Heart right ventricle (tissue), 16 donors: Measurements from ENCODE around the gene ATP13A4. TPM values are rescaled to one million over a fixed set of nuclear protein-coding genes. Genes with fewer than 3 reads are reported as not detected.

Experiments used
- ATAC-seq, 8 donors: fragments of 200-7000 bp; cut with Tn5 transposase; one replicate each; pipeline ENCODE4 v1.9.1; 2020; ENCODE audit warnings: mild to moderate bottlenecking in 8 of 8, moderate library complexity in 8 of 8, moderate number of reproducible peaks in 1 of 8
- DNase-seq, 2 donors: peaks; one replicate each; pipeline ENCODE4 v3.0.0-alpha.2; 2020
- H3K27ac ChIP-seq, 10 donors: fragments of 200-600 bp; sonication (generic) in 2 of 10; one replicate each; pipeline versions ENCODE4 v1.5.0 to v1.8.0; 2020 to 2022; ENCODE audit warnings: mild to moderate bottlenecking in 3 of 10
- H3K27me3 ChIP-seq, 7 donors: fragments of 200-600 bp; one replicate each; pipeline ENCODE4 v1.8.0; 2021 to 2022; ENCODE audit warnings: mild to moderate bottlenecking in 2 of 7
- H3K36me3 ChIP-seq, 9 donors: fragments of 200-600 bp; sonication (generic) in 1 of 9; one replicate each; pipeline versions ENCODE4 v1.5.0 to v1.8.0; 2020 to 2022; ENCODE audit warnings: mild to moderate bottlenecking in 2 of 9
- H3K4me1 ChIP-seq, 9 donors: fragments of 200-600 bp; sonication (generic) in 1 of 9; one replicate each; pipeline versions ENCODE4 v1.5.0 to v1.8.0; 2020 to 2022; ENCODE audit warnings: mild to moderate bottlenecking in 4 of 9
- H3K4me3 ChIP-seq, 10 donors: fragments of 200-600 bp; sonication (generic) in 2 of 10; one replicate each; pipeline versions ENCODE4 v1.5.0 to v1.8.0; 2020 to 2022; ENCODE audit warnings: mild to moderate bottlenecking in 7 of 10, moderate library complexity in 2 of 10
- H3K9me3 ChIP-seq, 11 donors: fragments of 200-600 bp in 10 of 11; sonication (generic) in 2 of 11; one replicate each; pipeline versions ENCODE4 v1.5.0 to v1.8.0; 2013 to 2022; ENCODE audit warnings: mild to moderate bottlenecking in 2 of 11, control low read depth in 1 of 11, moderate library complexity in 1 of 11
- whole genome bisulfite sequencing, 2 donors: extraction: QIAGEN DNeasy Blood & Tissue Kit; methylation state at CpG; one replicate each; pipeline ENCODE4 v1.1.7; 2013; ENCODE audit warnings: inconsistent platforms in 1 of 2; 5-methylcytosine and 5-hydroxymethylcytosine counted together
- intact Hi-C, 10 donors: fragments of 100-400 bp; cut with DNase I; formaldehyde crosslinking; loops; one replicate each; pipeline versions ENCODE4 v1.11.1 to v1.14.2; 2022
- long read RNA-seq, 3 donors: library from polyadenylated mRNA; unstranded; transcript quantifications; one replicate each; pipeline ENCODE4 v2.0.0, GENCODE V29; 2020 to 2021
- polyA plus RNA-seq, 2 donors: library from polyadenylated mRNA; stranded (reverse); fragments of 200-250 nt; gene quantifications; one replicate each; pipeline ENCODE4 v1.2.3, GENCODE V29; 2013
- total RNA-seq, 10 donors: library from RNA; stranded (reverse); fragmentation: NEBNext Ultra II Directional in 3 of 10; extraction: Animal tissue kit (Norgen Biotek cat#: 25700) in 3 of 10; gene quantifications; one replicate each; pipeline versions ENCODE4 v1.2.1 to v1.2.4, GENCODE V29; 2021 to 2023
- TF ChIP-seq, protein P1 (sequence below), 9 donors: fragments of 200-600 bp; sonication (generic) in 2 of 9; IDR thresholded peaks; one replicate each; pipeline versions ENCODE4 v1.5.0 to v1.8.0; 2021 to 2022; ENCODE audit warnings: antibody characterized with exemption in 9 of 9, mild to moderate bottlenecking in 5 of 9, moderate library complexity in 1 of 9
- donor health status: Arrhythmogenic right ventricular cardiomyopathy.
- donor health status: ischemic (EF 13 %, LVEDD 7.1; RV severe dilation, severe dysfunction).
- donor health status: healthy with polysubstance abuse.
- donor health status: DM: no; HTN: yes; CAD: no.
- donor health status: DM: no; HTN: no; CAD: no.
- donor health status: ischemic (EF 25% LVEDD 6.9; RV normal size, moderate dysfunction).
- donor health status: ischemic (EF 25% LVEDD 5.7; RV mildly dilated, moderate dysfunction).
- donor health status: healthy.
- donor health status: DM: yes; HTN: yes; CAD: no.
- donor health status: Ischemic cardiomyopathy.
- donor health status: ischemic (EF 35%, LVEDD 5.7; RV mildly dilated, moderate dysfunction).
- donor health status: nonischemic (EF 11% LVEDD 7.7; RV severe dilation, severe dysfunction).
- donor health status: DM: yes; HTN: yes; CAD: no.
- donor health status: PGD.
- donor health status: ischemic (EF 29% LVEDD 5.4; RV normal size, mild dysfunction).
- donor health status: nonischemic (EF 23%, LVEDD 6.1; RV moderate dilation, normal function).

The ATP13A4 gene, protein sequence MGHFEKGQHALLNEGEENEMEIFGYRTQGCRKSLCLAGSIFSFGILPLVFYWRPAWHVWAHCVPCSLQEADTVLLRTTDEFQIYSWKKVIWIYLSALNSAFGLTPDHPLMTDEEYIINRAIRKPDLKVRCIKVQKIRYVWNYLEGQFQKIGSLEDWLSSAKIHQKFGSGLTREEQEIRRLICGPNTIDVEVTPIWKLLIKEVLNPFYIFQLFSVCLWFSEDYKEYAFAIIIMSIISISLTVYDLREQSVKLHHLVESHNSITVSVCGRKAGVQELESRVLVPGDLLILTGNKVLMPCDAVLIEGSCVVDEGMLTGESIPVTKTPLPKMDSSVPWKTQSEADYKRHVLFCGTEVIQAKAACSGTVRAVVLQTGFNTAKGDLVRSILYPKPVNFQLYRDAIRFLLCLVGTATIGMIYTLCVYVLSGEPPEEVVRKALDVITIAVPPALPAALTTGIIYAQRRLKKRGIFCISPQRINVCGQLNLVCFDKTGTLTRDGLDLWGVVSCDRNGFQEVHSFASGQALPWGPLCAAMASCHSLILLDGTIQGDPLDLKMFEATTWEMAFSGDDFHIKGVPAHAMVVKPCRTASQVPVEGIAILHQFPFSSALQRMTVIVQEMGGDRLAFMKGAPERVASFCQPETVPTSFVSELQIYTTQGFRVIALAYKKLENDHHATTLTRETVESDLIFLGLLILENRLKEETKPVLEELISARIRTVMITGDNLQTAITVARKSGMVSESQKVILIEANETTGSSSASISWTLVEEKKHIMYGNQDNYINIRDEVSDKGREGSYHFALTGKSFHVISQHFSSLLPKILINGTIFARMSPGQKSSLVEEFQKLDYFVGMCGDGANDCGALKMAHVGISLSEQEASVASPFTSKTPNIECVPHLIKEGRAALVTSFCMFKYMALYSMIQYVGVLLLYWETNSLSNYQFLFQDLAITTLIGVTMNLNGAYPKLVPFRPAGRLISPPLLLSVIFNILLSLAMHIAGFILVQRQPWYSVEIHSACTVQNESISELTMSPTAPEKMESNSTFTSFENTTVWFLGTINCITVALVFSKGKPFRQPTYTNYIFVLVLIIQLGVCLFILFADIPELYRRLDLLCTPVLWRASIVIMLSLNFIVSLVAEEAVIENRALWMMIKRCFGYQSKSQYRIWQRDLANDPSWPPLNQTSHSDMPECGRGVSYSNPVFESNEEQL
- total RNA-seq = under 1 TPM in 8 of 10 donors, not detected in 2; 0.08 to 0.52 (median 0.24) TPM
- under 1 TPM; 0.01 to 0.15 TPM for polyA plus RNA-seq
- long read RNA-seq, donor 1, partial matches to known transcripts = 0 of 1 reads
- long read RNA-seq, donor 1, other reads (novel, unspliced or antisense) = 1 of 1 reads
- long read RNA-seq, donor 2 = 0 reads
- long read RNA-seq, donor 3 = 0 reads

DNA sequence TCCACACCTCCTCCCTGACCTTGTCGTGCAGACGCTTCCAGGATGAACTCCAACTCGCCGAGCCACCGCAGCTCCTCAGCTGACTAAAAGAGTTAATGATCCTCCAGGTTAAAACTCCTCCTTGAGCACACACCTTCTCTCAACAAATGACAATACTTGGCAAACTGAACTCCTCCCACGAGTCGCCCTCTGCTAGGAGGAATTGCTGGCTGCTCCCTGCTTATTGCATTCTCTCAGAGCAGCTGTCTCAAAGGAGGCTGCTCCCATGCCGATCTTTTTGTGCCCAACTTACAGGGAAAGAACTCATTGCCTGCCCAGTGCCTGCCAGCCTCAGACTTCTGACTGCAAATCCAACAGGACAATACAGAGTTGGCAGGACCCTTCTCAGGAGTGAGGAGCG lies at the start of gene ATP13A4:
TSS of gene ATP13A4 (minus strand) at position 85 of the 400 bp plus-strand sequence. CDS start 96 bp downstream, outside the sequence.
- H3K4me1 ChIP-seq = no peaks in the 10 kb centered on the region
- peak in 1 of 8 donors; percentile 10 for ATAC-seq
- no peak for DNase-seq
- no peaks in the 10 kb centered on the region for H3K36me3 ChIP-seq
- H3K4me3 ChIP-seq = no peak within 1 kb of the TSS
- H3K27me3 ChIP-seq = no peaks in the 10 kb centered on the region
- 62 to 63% methylated on average over 9 of the region's 9 CpGs for WGBS, 2 donors
- TF ChIP-seq, protein P1, sequence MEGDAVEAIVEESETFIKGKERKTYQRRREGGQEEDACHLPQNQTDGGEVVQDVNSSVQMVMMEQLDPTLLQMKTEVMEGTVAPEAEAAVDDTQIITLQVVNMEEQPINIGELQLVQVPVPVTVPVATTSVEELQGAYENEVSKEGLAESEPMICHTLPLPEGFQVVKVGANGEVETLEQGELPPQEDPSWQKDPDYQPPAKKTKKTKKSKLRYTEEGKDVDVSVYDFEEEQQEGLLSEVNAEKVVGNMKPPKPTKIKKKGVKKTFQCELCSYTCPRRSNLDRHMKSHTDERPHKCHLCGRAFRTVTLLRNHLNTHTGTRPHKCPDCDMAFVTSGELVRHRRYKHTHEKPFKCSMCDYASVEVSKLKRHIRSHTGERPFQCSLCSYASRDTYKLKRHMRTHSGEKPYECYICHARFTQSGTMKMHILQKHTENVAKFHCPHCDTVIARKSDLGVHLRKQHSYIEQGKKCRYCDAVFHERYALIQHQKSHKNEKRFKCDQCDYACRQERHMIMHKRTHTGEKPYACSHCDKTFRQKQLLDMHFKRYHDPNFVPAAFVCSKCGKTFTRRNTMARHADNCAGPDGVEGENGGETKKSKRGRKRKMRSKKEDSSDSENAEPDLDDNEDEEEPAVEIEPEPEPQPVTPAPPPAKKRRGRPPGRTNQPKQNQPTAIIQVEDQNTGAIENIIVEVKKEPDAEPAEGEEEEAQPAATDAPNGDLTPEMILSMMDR (IDR thresholded peaks at IDR 0.05) = no peak
- intact Hi-C loops = no loop called here
- H3K9me3 ChIP-seq = no peaks in the 10 kb centered on the region
- no peak within 1 kb of the TSS for H3K27ac ChIP-seq

DNA sequence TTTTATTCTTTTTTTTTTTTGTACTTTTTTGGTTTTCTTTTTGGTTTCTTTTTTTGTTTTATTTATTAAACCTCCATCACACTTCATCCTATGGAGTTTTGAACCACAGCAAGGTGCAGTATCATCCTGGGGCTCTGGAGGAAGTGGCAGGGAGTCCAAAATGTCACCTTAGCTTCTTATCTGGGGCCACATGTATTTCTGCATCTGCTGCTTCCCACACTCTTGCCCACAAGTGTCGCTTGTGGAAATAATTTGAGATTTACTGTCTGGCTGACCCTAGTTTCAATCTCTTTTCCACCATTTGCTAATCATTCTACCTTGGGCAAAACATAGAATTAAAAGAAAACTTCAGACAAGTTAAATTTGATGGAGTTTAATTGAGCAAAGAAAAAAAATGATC lies 44.7 kb upstream of the ATP13A4 start:
- Histone ChIP-seq H3K36me3 (peaks cover 0 to 54% (median 0%) of the 10 kb centered on the region in 9 donors), H3K4me1 (peaks cover 1 to 62% (median 25%) of the 10 kb centered on the region in 9 donors), H3K4me3 (no peak overlapping the region), H3K27ac (no peak overlapping the region), H3K9me3 (no peaks in the 10 kb centered on the region), H3K27me3 (no peaks in the 10 kb centered on the region)
- no peak for ATAC-seq
- TF ChIP-seq, protein P1 (IDR thresholded peaks at IDR 0.05) = no peak
- intact Hi-C loops = no loop called here
- no peak for DNase-seq
- 89 to 91% methylated on average over 1 of the region's 1 CpG for WGBS, 2 donors

DNA sequence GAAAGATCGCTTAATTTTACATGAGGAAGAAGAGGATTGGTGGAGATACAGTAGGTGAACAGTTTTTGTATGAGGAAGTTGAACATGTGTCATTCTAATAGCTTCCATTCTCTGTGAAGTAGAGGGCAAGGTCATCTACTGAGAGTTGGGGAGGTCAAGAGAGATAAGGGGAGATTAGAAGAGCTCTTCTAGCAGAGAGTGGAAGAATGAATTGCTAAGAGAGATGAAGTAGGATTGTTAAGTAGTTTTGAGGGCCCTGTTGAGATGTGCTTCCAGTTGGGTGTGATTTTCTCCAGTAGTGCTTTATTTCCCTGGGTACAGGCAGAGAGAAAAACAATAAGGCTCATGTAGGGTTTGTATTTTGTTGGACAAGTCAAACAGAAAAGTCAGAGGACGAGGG lies 43.5 kb upstream of the ATP13A4 start:
- peak overlapping the region in 1 of 10 donors; percentile 3 for H3K27ac ChIP-seq
- peaks cover 0 to 47% (median 0%) of the 10 kb centered on the region in 9 donors for H3K36me3 ChIP-seq
- DNase-seq (no peak), ATAC-seq (no peak)
- 94 to 97% methylated on average over 2 of the region's 2 CpGs for WGBS, 2 donors
- peaks cover 5 to 70% (median 31%) of the 10 kb centered on the region in 9 donors for H3K4me1 ChIP-seq
- intact Hi-C loops = no loop called here
- H3K9me3 ChIP-seq = no peaks in the 10 kb centered on the region
- TF ChIP-seq, protein P1 (IDR thresholded peaks at IDR 0.05) = no peak
- H3K27me3 ChIP-seq = no peaks in the 10 kb centered on the region
- no peak overlapping the region for H3K4me3 ChIP-seq
